Measurements from ENCODE around the gene REST. TPM values are rescaled to one million over a fixed set of nuclear protein-coding genes. Genes with fewer than 3 reads are reported as not detected.
"Not testable (repeated sequence)": the region's sequence is repeated elsewhere in the genome, so short reads cannot be mapped to it uniquely, and the experiment has no call there.

REST gene
- 19.6 and 26.9 TPM in 2 replicates for total RNA-seq (2014; rRNA removed; shearing (Covaris generic))

GRCh38 chr4:56907489-56908205 lies at the start of gene REST:
REST (plus strand) TSS chr4:56907900; CDS start chr4:56910639, 2,739 bp downstream.
- peak; percentile 43 for DNase-seq (ENCODE audit: low read depth)

- DNase-seq (ENCODE audit: low read depth), result no peak
Measured at GRCh38 chr4:56859841-56860240, 47.9 kb upstream of the REST start.

GRCh38 chr4:56860781-56861180 lies 46.9 kb upstream of the REST start:
- no peak for DNase-seq (ENCODE audit: low read depth)

- DNase-seq (ENCODE audit: low read depth), result peak; percentile 50
Measured at GRCh38 chr4:56861360-56861759, 46.3 kb upstream of the REST start.

GRCh38 chr4:56863441-56864139 lies 44.1 kb upstream of the REST start:
- DNase-seq (ENCODE audit: low read depth), result peak; percentile 67

GRCh38 chr4:56870946-56871345 lies 36.8 kb upstream of the REST start:
- no peak for DNase-seq (ENCODE audit: low read depth)

- DNase-seq (ENCODE audit: low read depth), result peak; percentile 7
Measured at GRCh38 chr4:56871371-56871866, 36.3 kb upstream of the REST start.

- no peak for DNase-seq (ENCODE audit: low read depth)
Measured at GRCh38 chr4:56874166-56874565, 33.5 kb upstream of the REST start.

- DNase-seq (ENCODE audit: low read depth), result no peak
Measured at GRCh38 chr4:56874923-56875322, 32.8 kb upstream of the REST start.

GRCh38 chr4:56876264-56876663 lies 31.4 kb upstream of the REST start:
- no peak for DNase-seq (ENCODE audit: low read depth)

- no peak for DNase-seq (ENCODE audit: low read depth)
Measured at GRCh38 chr4:56879996-56880395, 27.7 kb upstream of the REST start.

GRCh38 chr4:56880572-56880971 lies 27.1 kb upstream of the REST start:
- DNase-seq (ENCODE audit: low read depth), result no peak

- not testable (repeated sequence) for DNase-seq (ENCODE audit: low read depth)
Measured at GRCh38 chr4:56884511-56884910, 23.2 kb upstream of the REST start.

- no peak for DNase-seq (ENCODE audit: low read depth)
Measured at GRCh38 chr4:56892691-56893090, 15.0 kb upstream of the REST start.

- DNase-seq (ENCODE audit: low read depth), result not testable (repeated sequence)
Measured at GRCh38 chr4:56897842-56898241, 9.9 kb upstream of the REST start.

GRCh38 chr4:56900186-56900585 lies 7.5 kb upstream of the REST start:
- DNase-seq (ENCODE audit: low read depth), result not testable (repeated sequence)

GRCh38 chr4:56902703-56903102 lies 5.0 kb upstream of the REST start:
- DNase-seq (ENCODE audit: low read depth), result no peak

GRCh38 chr4:56905796-56906195 lies 1.9 kb upstream of the REST start:
- no peak for DNase-seq (ENCODE audit: low read depth)

- DNase-seq (ENCODE audit: low read depth), result no peak
Measured at GRCh38 chr4:56906489-56907393, 959 bp upstream of the REST start.

GRCh38 chr4:56908206-56909085 lies 746 bp downstream of the REST start:
- DNase-seq (ENCODE audit: low read depth), result peak; percentile 61
